Natural killer cell (primary cell): Measurements from ENCODE around the gene KDM7A. TPM values are rescaled to one million over a fixed set of nuclear protein-coding genes. Genes with fewer than 3 reads are reported as not detected.

Source experiments
- ATAC-seq, 3 donors: fragments of 150-1000 bp in 2 of 3; fragments of 200-7000 bp in 1 of 3; cut with Tn5 transposase; 1 replicate in 1 of 3; 2 replicates in 2 of 3; pipeline ENCODE4 v1.10.0; 2021; ENCODE audit warnings: mild to moderate bottlenecking in 2 of 3, moderate library complexity in 2 of 3
- DNase-seq, 2 donors: peaks; one replicate each; pipeline versions ENCODE4 v3.0.0 to v3.0.0-alpha.2; 2013 to 2021; ENCODE audit warnings: mixed read lengths in 1 of 2
- H3K27ac ChIP-seq: one replicate; pipeline ENCODE4 v1.5.1; 2013; ENCODE audit warnings: mild to moderate bottlenecking, low read length
- H3K27me3 ChIP-seq: one replicate; pipeline ENCODE4 v1.6.1; 2013; ENCODE audit warnings: low read length; ENCODE audit not compliant: control insufficient read depth, insufficient read depth
- H3K36me3 ChIP-seq: one replicate; pipeline ENCODE4 v1.6.1; 2013; ENCODE audit warnings: low read length; ENCODE audit not compliant: control insufficient read depth, insufficient read depth
- H3K4me1 ChIP-seq: one replicate; pipeline ENCODE4 v1.6.1; 2013; ENCODE audit warnings: low read length; ENCODE audit not compliant: control insufficient read depth, insufficient read depth
- H3K4me3 ChIP-seq: one replicate; pipeline ENCODE4 v1.5.1; 2013; ENCODE audit warnings: low read length
- H3K9me3 ChIP-seq: one replicate; pipeline ENCODE4 v1.6.1; 2013; ENCODE audit warnings: low read length; ENCODE audit not compliant: control insufficient read depth, insufficient read depth
- H3K27ac Mint-ChIP-seq, 2 donors: one replicate each; pipeline ENCODE4 v1.8.0; 2022; ENCODE audit warnings: mild to moderate bottlenecking in 2 of 2, mixed read lengths in 2 of 2, moderate library complexity in 1 of 2
- H3K27me3 Mint-ChIP-seq, 2 donors: one replicate each; pipeline ENCODE4 v1.8.0; 2022; ENCODE audit warnings: low read depth in 2 of 2, mixed read lengths in 2 of 2
- H3K36me3 Mint-ChIP-seq: one replicate; pipeline ENCODE4 v1.8.0; 2022; ENCODE audit warnings: mixed read lengths
- H3K4me1 Mint-ChIP-seq, 2 donors: one replicate each; pipeline ENCODE4 v1.8.0; 2022; ENCODE audit warnings: mixed read lengths in 2 of 2
- H3K4me3 Mint-ChIP-seq: one replicate; pipeline ENCODE4 v1.8.0; 2022; ENCODE audit warnings: mild to moderate bottlenecking, moderate library complexity, mixed read lengths
- H3K9me3 Mint-ChIP-seq, 2 donors: one replicate each; pipeline ENCODE4 v1.8.0; 2022; ENCODE audit warnings: mixed read lengths in 2 of 2
- WGBS: methylation state at CpG from one replicate; pipeline ENCODE4 v1.1.7; 2013; ENCODE audit warnings: missing lambda C conversion rate; ENCODE audit not compliant: insufficient coverage; 5-methylcytosine and 5-hydroxymethylcytosine counted together
- intact Hi-C: fragments of 100-400 bp; cut with micrococcal nuclease; formaldehyde crosslinking; loops from one replicate; pipeline ENCODE4 v1.14.2; 2022
- total RNA-seq, 4 donors: library from RNA; stranded (reverse); fragments of 120-200 nt in 1 of 4; gene quantifications; one replicate each; pipeline versions ENCODE4 v1.2.3 to v1.2.4, GENCODE V29; 2013 to 2022
- TF ChIP-seq, protein P1 (sequence below): fragments of 200-600 bp; IDR thresholded peaks from one replicate; pipeline ENCODE4 v1.8.0; 2022; ENCODE audit warnings: antibody characterized with exemption

KDM7A gene
- total RNA-seq, 3 donors from 2014 or later (not counting 1 experiment from before 2014, with no cell fraction given), result 25.2 to 38.1 (median 36.1) TPM

GRCh38 chr7:140070546-140070945 lies 106.2 kb downstream of the KDM7A start:
- Mint-ChIP-seq H3K9me3 (peaks cover 11 to 17% of the 10 kb centered on the region in 2 donors), H3K27ac (no peak overlapping the region)

DNA sequence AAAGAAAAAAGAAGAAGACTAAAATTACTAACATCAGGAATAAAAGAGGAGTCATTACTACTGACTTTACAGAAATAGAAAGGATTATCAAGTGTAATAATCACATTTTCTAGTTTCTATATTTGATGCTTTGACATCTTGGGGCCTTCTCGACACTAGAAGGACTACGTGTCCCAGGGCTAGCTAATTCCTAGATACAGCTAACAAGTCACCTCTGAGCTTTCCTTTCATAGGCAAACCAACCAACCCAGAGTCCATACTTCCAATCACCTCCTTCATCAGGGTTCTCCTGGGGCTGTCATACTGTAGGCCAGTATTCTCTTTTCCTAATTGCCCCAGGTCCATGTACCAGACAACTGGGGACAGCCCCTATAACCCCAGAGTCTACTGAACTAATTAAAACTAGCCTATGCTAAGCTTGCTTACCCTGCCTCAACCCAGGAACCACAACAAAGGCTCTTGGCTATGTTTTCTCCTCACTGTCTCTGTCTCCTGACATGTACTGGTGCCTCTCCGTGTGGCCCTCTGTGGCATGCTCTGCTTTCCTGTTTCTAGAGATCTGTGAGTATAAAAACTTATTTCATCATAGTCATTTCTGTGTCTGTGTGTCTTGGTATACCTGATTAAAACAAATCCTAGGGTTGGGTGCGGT lies 107.4 kb downstream of the KDM7A start:
- H3K27ac ChIP-seq, result no peak overlapping the region
- intact Hi-C loops, result no loop called here
- peaks cover 4% of the 10 kb centered on the region for H3K9me3 ChIP-seq
- ATAC-seq (no peak), DNase-seq (peak in 1 of 2 donors; percentile 41)
- H3K27me3 ChIP-seq, result no peaks in the 10 kb centered on the region
- peaks cover 11 to 17% of the 10 kb centered on the region in 2 donors for H3K9me3 Mint-ChIP-seq
- no peak overlapping the region for H3K4me3 ChIP-seq
- peaks cover 17% of the 10 kb centered on the region for H3K36me3 Mint-ChIP-seq
- TF ChIP-seq, protein P1, sequence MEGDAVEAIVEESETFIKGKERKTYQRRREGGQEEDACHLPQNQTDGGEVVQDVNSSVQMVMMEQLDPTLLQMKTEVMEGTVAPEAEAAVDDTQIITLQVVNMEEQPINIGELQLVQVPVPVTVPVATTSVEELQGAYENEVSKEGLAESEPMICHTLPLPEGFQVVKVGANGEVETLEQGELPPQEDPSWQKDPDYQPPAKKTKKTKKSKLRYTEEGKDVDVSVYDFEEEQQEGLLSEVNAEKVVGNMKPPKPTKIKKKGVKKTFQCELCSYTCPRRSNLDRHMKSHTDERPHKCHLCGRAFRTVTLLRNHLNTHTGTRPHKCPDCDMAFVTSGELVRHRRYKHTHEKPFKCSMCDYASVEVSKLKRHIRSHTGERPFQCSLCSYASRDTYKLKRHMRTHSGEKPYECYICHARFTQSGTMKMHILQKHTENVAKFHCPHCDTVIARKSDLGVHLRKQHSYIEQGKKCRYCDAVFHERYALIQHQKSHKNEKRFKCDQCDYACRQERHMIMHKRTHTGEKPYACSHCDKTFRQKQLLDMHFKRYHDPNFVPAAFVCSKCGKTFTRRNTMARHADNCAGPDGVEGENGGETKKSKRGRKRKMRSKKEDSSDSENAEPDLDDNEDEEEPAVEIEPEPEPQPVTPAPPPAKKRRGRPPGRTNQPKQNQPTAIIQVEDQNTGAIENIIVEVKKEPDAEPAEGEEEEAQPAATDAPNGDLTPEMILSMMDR, result no peak
- H3K4me1 Mint-ChIP-seq, result no peaks in the 10 kb centered on the region
- H3K27ac Mint-ChIP-seq, result no peak overlapping the region
- WGBS, result 88% methylated on average over 4 of the region's 4 CpGs
- no peaks in the 10 kb centered on the region for H3K4me1 ChIP-seq
- H3K4me3 Mint-ChIP-seq, result no peak overlapping the region
- peaks cover 0 to 2% of the 10 kb centered on the region in 2 donors for H3K27me3 Mint-ChIP-seq
- H3K36me3 ChIP-seq, result no peaks in the 10 kb centered on the region

More at GRCh38 chr7:140070546-140070945, 106.2 kb downstream of the KDM7A start:
- Mint-ChIP-seq H3K27me3 (peaks cover 0 to 2% of the 10 kb centered on the region in 2 donors), H3K4me1 (no peaks in the 10 kb centered on the region), H3K4me3 (no peak overlapping the region), H3K36me3 (peaks cover 17% of the 10 kb centered on the region)
- no peak for DNase-seq
- Histone ChIP-seq H3K27me3 (no peaks in the 10 kb centered on the region), H3K4me3 (no peak overlapping the region), H3K4me1 (no peaks in the 10 kb centered on the region), H3K36me3 (no peaks in the 10 kb centered on the region), H3K27ac (no peak overlapping the region), H3K9me3 (peaks cover 4% of the 10 kb centered on the region)
- no peak for ATAC-seq
- TF ChIP-seq, protein P1, result no peak
- intact Hi-C loops, result no loop called here

DNA sequence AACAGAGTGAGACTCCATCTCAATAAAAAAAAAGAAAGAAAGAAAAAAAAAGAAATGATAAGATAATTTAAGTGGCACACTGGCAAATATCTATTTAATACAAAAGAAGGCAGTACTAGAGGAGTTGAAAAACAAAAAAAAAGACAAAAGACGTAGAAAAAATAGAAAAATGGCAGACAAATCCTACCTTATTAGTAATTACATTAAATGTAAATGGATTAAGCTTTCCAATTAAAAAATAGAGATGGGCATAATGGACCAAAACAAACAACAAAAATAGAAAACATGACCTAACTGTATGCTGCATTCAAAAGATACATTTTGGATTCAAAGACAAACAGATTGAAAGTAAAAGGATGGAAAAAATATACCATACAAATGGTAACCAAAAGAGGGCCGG lies 108.8 kb downstream of the KDM7A start:
- TF ChIP-seq, protein P1, result no peak
- intact Hi-C loops, result no loop called here
- Histone ChIP-seq H3K27me3 (no peaks in the 10 kb centered on the region), H3K36me3 (no peaks in the 10 kb centered on the region), H3K4me3 (no peak overlapping the region), H3K9me3 (peaks cover 4% of the 10 kb centered on the region), H3K27ac (no peak overlapping the region), H3K4me1 (peaks cover 7% of the 10 kb centered on the region)
- Mint-ChIP-seq H3K36me3 (peaks cover 17% of the 10 kb centered on the region), H3K27me3 (peaks cover 0 to 2% of the 10 kb centered on the region in 2 donors), H3K9me3 (peaks cover 11 to 17% of the 10 kb centered on the region in 2 donors), H3K27ac (no peak overlapping the region), H3K4me3 (no peak overlapping the region), H3K4me1 (no peaks in the 10 kb centered on the region)
- no CpG with 5 or more reads among the region's 2 CpGs for WGBS
- DNase-seq (no peak), ATAC-seq (no peak)

GRCh38 chr7:140067052-140067451 lies 109.7 kb downstream of the KDM7A start:
- H3K27ac Mint-ChIP-seq, result no peak overlapping the region
- TF ChIP-seq, protein P1, result no peak
- H3K36me3 Mint-ChIP-seq, result peaks cover 17% of the 10 kb centered on the region
- H3K9me3 Mint-ChIP-seq, result peaks cover 11 to 17% of the 10 kb centered on the region in 2 donors
- intact Hi-C loops, result no loop called here
- no peak overlapping the region for H3K27ac ChIP-seq
- 97% methylated on average over 2 of the region's 2 CpGs for WGBS
- ATAC-seq (no peak), DNase-seq (no peak)
- H3K4me3 ChIP-seq, result no peak overlapping the region
- H3K4me3 Mint-ChIP-seq, result no peak overlapping the region
- no peaks in the 10 kb centered on the region for H3K36me3 ChIP-seq
- peaks cover 0 to 2% of the 10 kb centered on the region in 2 donors for H3K27me3 Mint-ChIP-seq
- H3K9me3 ChIP-seq, result peaks cover 4% of the 10 kb centered on the region
- H3K4me1 ChIP-seq, result peaks cover 9% of the 10 kb centered on the region
- H3K4me1 Mint-ChIP-seq, result peaks cover 0 to 2% of the 10 kb centered on the region in 2 donors
- no peaks in the 10 kb centered on the region for H3K27me3 ChIP-seq
